ENCODE results near the gene LDLRAD2. TPM values are rescaled to one million over a fixed set of nuclear protein-coding genes. Genes with fewer than 3 reads are reported as not detected.
A peak's percentile ranks its signal among the peaks of the same experiment; 100 is the strongest.

LDLRAD2 gene
- total RNA-seq, 1 experiment from 2014 or later, result 1.0 TPM

- no peaks in the 10 kb centered on the region for H3K27me3 Mint-ChIP-seq (ENCODE audit: low read depth)
- no peak overlapping the region for H3K4me3 Mint-ChIP-seq
- H3K4me1 ChIP-seq (ENCODE audit: insufficient read depth, low read length), result no peaks in the 10 kb centered on the region
- no peak overlapping the region for H3K18ac ChIP-seq (ENCODE audit: insufficient read length, low read depth, low read length)
- H3K79me1 ChIP-seq (ENCODE audit: insufficient read depth, low read depth, low read length, poor library complexity, severe bottlenecking), result no peaks in the 10 kb centered on the region
- H4K20me1 ChIP-seq (ENCODE audit: control insufficient read depth, insufficient read depth, insufficient read length), result no peaks in the 10 kb centered on the region
- no peak overlapping the region for H2BK120ac ChIP-seq (ENCODE audit: low read depth, low read length, poor library complexity, severe bottlenecking)
- no peaks in the 10 kb centered on the region for H3K4me1 Mint-ChIP-seq
- no peak overlapping the region for H4K5ac ChIP-seq (ENCODE audit: insufficient read length, low read depth, low read length)
- H3T11ph ChIP-seq (ENCODE audit: low read length), result no peak overlapping the region
- H4K8ac ChIP-seq (replicated peaks; ENCODE audit: insufficient read length, low read depth, low read length), result no peak overlapping the region
- no peak overlapping the region for H2BK20ac ChIP-seq (ENCODE audit: low read depth, low read length, poor library complexity, severe bottlenecking)
- H3K23ac ChIP-seq (ENCODE audit: insufficient read length, low read depth, low read length), result no peak overlapping the region
- H2BK15ac ChIP-seq (ENCODE audit: low read depth, low read length), result no peak overlapping the region
- no peak overlapping the region for H4K91ac ChIP-seq (ENCODE audit: insufficient read length, low read depth, low read length)
- H2BK5ac ChIP-seq (ENCODE audit: insufficient read length, low read length), result no peak overlapping the region
- peak overlapping the region in 1 of 3 experiments; percentile 49; a peak in 1 of 7 replicates for H3K27ac Mint-ChIP-seq
- H3K9ac ChIP-seq (ENCODE audit: extremely low read depth, insufficient read length, low read length), result no peak overlapping the region
- H3K23me2 ChIP-seq (ENCODE audit: insufficient read length, low read depth, low read length, poor library complexity, severe bottlenecking), result no peaks in the 10 kb centered on the region
- no peaks in the 10 kb centered on the region for H3K27me3 ChIP-seq (ENCODE audit: insufficient read depth, low read length)
- H3K14ac ChIP-seq (ENCODE audit: insufficient read depth, low read length), result no peak overlapping the region
- H3K9me3 Mint-ChIP-seq, result peaks cover 16% of the 10 kb centered on the region in 2 experiments
- H2BK12ac ChIP-seq (ENCODE audit: insufficient read length, low read depth, low read length), result no peak overlapping the region
- no peak for TF ChIP-seq CTCF (conservative IDR thresholded peaks at IDR 0.05)
- no peak overlapping the region for H3K4me2 ChIP-seq (ENCODE audit: insufficient read depth, insufficient read length, low read length)
- peaks cover 41 to 79% (median 73%) of the 10 kb centered on the region in 3 experiments for H3K36me3 Mint-ChIP-seq (ENCODE audit: insufficient read depth in 1 of 3, low read depth in 3 of 3)
- DNase-seq, result no peak
- no peak overlapping the region for H3K4ac ChIP-seq (ENCODE audit: low read depth, low read length)
- H3K9me3 ChIP-seq (ENCODE audit: control insufficient read depth, low read depth, low read length), result peaks cover 10% of the 10 kb centered on the region
- no peak overlapping the region for H3K27ac ChIP-seq (ENCODE audit: insufficient read length, low read depth, low read length)
- no peak overlapping the region for H2AFZ ChIP-seq (ENCODE audit: low read length)
- WGBS (ENCODE audit: extremely low coverage, insufficient read length, low lambda C conversion rate), result no CpG with 5 or more reads among the region's 11 CpGs
- no peak overlapping the region for H3K56ac ChIP-seq (ENCODE audit: insufficient read length, low read depth, low read length)
- no peaks in the 10 kb centered on the region for H3K79me2 ChIP-seq (ENCODE audit: insufficient read depth, low read length)
- H2AK5ac ChIP-seq (ENCODE audit: insufficient read length, low read length), result no peak overlapping the region
These were observed 21.4 kb downstream of the LDLRAD2 start for GRCh38 chr1:21833392-21833976.
